T-helper 1 cell treated with Interleukin-12 subunit alpha and Interleukin-12 subunit beta and Interleukin-4 antibody, amounts not matched to agents 30 μg/mL and 1 μg/mL, for 36 hours (primary cell): ENCODE results near the gene TRIM38.
A peak's percentile ranks its signal among the peaks of the same experiment; 100 is the strongest.
"Not testable (repeated sequence)": the region's sequence is repeated elsewhere in the genome, so short reads cannot be mapped to it uniquely, and the experiment has no call there.

Source experiments
- H3K27ac Mint-ChIP-seq: one replicate; pipeline ENCODE4 v1.8.0; 2021; ENCODE audit warnings: mild to moderate bottlenecking, mixed read lengths
- H3K27me3 Mint-ChIP-seq: one replicate; pipeline ENCODE4 v1.8.0; 2021; ENCODE audit warnings: low read depth, mixed read lengths
- H3K36me3 Mint-ChIP-seq: one replicate; pipeline ENCODE4 v1.8.0; 2021; ENCODE audit warnings: low read depth, mixed read lengths
- H3K4me1 Mint-ChIP-seq: one replicate; pipeline ENCODE4 v1.8.0; 2021; ENCODE audit warnings: low read depth, mixed read lengths
- H3K4me3 Mint-ChIP-seq: one replicate; pipeline ENCODE4 v1.8.0; 2021; ENCODE audit warnings: mild to moderate bottlenecking, moderate library complexity, mixed read lengths
- H3K9me3 Mint-ChIP-seq: one replicate; pipeline ENCODE4 v1.8.0; 2021; ENCODE audit warnings: mixed read lengths

The TRIM38 gene

DNA sequence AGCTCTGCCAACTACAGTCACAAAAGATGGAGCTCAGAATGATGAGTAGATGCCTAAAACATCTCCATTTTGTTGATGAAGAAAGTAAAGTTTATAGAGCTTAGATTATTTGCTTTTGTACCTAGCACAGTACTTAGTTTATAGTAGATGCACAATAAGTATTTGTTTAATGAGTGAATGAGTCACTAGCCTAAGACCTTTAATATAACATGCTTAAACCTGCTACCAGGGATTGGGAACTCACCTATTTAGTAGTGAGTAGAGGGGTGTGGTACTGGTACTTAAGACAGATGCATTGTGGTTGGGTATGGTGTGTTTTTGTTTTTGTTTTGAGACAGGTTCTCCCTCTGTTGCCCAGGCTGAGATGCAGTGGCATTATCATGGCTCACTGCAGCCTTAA is 35.8 kb downstream of the TRIM38 start:
- H3K27me3 Mint-ChIP-seq, result no peaks in the 10 kb centered on the region
- H3K27ac Mint-ChIP-seq, result no peak overlapping the region
- peaks cover 6% of the 10 kb centered on the region for H3K36me3 Mint-ChIP-seq
- H3K4me1 Mint-ChIP-seq, result peaks cover 2% of the 10 kb centered on the region
- no peak overlapping the region for H3K4me3 Mint-ChIP-seq
- no peaks in the 10 kb centered on the region for H3K9me3 Mint-ChIP-seq

DNA sequence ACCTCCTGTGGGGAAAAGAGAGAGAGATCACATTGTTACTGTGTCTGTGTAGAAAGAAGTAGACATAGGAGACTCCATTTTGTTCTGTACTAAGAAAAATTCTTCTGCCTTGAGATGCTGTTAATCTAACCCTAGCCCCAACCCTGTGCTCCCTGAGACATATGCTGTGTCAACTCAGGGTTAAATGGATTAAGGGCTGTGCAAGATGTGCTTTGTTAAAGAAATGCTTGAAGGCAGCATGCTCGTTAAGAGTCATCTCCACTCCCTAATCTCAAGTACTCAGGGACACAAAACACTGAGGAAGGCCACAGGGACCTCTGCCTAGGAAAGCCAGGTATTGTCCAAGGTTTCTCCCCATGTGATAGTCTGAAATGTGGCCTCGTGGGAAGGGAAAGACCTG is 36.6 kb downstream of the TRIM38 start:
- not testable (repeated sequence) for H3K4me1 Mint-ChIP-seq, H3K9me3 Mint-ChIP-seq, H3K36me3 Mint-ChIP-seq, H3K27ac Mint-ChIP-seq, H3K27me3 Mint-ChIP-seq, H3K4me3 Mint-ChIP-seq

DNA sequence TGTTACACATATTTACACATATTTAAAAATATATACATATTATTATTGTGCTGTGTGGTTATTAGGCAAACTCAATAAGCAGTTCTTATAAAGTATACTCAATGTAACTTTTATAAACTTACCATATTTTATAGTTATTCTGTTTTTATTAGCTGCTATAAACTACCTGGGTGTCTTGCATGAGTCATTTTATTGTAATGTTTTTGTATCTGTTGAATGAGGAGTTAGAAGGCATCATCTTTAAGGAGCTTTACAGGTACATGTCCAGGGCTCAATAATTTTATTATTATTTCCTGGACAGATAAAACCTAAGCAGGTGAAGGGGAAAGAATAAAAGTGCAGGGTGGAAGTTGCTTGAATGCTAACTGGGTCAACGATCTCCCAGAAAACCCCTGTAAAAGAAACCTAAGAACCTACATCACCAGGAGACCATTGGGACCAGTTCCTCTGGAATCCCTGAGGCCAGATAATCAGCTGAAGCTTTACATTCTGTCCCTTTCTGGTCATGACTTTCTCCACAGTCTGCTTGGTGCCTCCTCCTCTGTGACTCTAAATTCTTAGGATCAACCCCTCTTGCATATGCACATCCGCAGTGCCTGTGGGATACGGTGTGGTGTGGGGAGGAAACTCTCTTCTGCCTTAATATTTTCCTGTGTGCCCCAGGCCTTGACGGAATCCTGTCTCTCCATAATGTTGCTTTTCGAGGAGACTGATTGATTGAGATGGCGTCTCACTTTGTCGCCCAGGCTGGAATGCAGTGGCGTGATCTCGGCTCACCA is 38.0 kb downstream of the TRIM38 start:
- Mint-ChIP-seq H3K27ac (no peak overlapping the region), H3K9me3 (no peaks in the 10 kb centered on the region), H3K4me1 (peaks cover 2% of the 10 kb centered on the region), H3K36me3 (peaks cover 6% of the 10 kb centered on the region), H3K4me3 (no peak overlapping the region), H3K27me3 (no peaks in the 10 kb centered on the region)

DNA sequence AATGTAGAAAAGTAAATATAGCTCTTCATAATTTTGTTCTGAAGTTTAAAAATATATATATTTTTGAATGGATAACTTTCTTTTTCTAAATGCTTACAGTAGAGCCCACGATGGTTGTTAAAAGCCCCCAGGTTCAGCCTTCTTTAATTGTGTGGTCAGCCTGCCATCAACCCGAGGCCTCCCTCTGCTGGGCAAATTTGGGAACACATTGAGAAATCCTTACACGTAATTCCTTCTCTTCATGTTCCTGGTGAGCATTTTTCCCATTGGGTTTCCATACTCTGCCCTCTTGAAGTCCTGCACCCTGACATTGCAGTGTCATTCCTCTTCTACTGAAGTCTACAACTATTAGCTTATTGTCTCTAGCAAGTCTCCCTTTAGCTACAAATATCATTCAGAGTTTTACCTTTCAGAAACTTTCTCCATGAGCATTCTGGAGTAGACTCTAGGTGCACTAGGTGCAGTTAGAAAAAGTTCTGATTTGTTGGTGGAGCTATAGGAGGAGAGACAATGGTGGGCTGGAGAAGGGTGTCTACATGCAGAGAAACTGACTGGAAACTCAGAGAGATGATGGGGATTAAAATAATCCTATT is 40.6 kb downstream of the TRIM38 start:
- H3K27ac Mint-ChIP-seq, result no peak overlapping the region
- no peak overlapping the region for H3K4me3 Mint-ChIP-seq
- peaks cover 8% of the 10 kb centered on the region for H3K4me1 Mint-ChIP-seq
- peaks cover 2% of the 10 kb centered on the region for H3K36me3 Mint-ChIP-seq
- no peaks in the 10 kb centered on the region for H3K27me3 Mint-ChIP-seq
- no peaks in the 10 kb centered on the region for H3K9me3 Mint-ChIP-seq

DNA sequence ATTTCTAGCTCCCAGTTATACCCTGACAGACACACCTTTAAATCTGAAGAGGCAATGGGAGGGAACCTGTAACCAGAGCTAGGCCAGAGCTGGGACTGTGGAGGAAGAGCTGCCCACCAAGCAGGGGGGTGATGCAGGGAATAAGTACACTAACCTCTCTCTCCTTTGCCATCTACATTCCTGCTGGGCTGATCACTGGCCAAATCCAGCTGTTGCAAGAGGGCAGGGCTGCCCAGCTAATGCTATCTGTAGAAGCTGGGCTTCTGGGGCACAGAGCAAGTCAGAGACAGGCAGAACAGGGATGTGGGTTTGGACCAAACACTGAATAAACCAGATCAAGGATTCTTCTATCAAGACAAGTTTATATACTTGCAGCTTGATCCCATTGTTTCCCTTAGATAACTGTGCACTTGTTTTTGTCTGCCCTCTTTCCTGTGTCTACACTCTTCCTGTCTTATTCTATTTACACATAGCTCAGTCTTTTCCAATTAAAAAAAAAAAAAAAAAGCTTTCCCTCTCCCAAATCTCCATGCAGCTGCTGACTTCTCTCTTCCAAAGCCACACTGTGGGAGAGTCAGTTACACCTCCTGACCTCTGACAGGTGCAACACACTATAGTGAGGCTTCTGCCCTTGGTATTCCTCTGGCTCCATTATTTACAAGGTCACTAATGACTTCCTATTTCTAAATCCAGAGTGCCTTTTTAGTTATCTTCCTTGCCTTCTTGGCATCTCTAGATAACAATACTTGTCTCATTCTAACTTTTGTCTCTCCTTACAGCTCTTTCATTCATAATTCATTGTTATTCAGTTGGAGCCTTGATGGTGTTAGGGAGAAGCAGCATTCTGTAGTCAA is 43.7 kb downstream of the TRIM38 start:
- no peaks in the 10 kb centered on the region for H3K9me3 Mint-ChIP-seq
- H3K4me3 Mint-ChIP-seq, result no peak overlapping the region
- peaks cover under 1% of the 10 kb centered on the region for H3K36me3 Mint-ChIP-seq
- no peaks in the 10 kb centered on the region for H3K27me3 Mint-ChIP-seq
- H3K27ac Mint-ChIP-seq, result peak overlapping the region; percentile 61
- H3K4me1 Mint-ChIP-seq, result peaks cover 8% of the 10 kb centered on the region

DNA sequence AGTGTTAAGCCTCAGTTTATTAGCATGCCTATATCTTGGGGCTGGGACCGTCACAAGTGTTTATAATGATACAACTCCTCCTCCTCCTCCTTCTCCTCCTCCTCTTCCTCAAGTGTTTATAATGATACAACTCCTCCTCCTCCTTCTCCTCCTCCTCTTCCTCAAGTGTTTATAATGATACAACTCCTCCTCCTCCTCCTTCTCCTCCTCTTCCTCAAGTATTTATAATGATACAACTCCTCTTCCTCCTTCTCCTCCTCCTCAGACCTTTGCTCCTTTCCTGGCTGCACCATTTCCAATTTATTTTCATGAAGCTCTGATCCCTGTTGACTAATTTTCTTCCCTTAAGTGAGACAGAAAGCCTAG is 44.3 kb downstream of the TRIM38 start:
- not testable (repeated sequence) for H3K27me3 Mint-ChIP-seq, H3K4me1 Mint-ChIP-seq, H3K27ac Mint-ChIP-seq, H3K4me3 Mint-ChIP-seq, H3K9me3 Mint-ChIP-seq, H3K36me3 Mint-ChIP-seq

DNA sequence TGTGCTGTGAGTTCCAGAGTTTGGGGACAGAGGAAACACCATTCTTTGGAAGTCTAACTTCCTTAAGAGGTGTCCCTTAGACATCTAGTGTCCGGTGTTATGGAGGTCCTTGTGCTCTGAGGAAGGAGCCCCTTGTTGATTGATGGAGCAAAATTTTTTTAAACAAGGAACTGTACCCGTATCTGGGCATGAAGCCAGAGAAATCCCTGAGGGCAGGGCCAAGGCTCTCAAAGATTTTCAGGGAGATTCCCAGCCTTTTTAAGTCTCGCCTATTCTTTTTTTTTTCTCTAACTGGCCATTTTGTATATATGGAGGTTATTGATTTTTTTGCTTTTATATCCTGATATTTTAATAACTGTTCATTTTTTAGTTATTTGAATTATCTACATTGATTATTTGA is 45.9 kb downstream of the TRIM38 start:
- H3K27me3 Mint-ChIP-seq, result no peaks in the 10 kb centered on the region
- H3K4me1 Mint-ChIP-seq, result peaks cover 8% of the 10 kb centered on the region
- H3K4me3 Mint-ChIP-seq, result no peak overlapping the region
- no peaks in the 10 kb centered on the region for H3K9me3 Mint-ChIP-seq
- H3K27ac Mint-ChIP-seq, result no peak overlapping the region
- H3K36me3 Mint-ChIP-seq, result no peaks in the 10 kb centered on the region

DNA sequence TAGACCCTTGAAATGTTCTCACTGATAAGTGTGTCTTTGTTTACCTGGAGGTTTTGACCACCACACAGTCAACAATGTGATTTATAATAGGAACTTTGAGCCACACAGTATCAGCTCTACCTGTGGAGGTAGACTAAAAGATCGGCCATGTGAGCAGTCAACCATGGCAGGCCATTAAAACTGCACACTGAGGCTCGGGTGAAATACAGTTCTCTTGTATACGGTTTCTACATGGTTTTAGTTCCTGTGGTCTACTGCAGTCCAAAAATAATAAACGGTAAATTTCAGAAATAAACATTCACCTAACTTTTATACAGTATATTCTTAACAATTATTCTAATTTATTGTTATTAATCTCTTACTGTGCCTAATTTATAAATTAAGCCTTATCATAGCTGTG is 47.2 kb downstream of the TRIM38 start:
- no peaks in the 10 kb centered on the region for H3K9me3 Mint-ChIP-seq
- no peaks in the 10 kb centered on the region for H3K36me3 Mint-ChIP-seq
- no peak overlapping the region for H3K4me3 Mint-ChIP-seq
- H3K4me1 Mint-ChIP-seq, result peaks cover 8% of the 10 kb centered on the region
- H3K27ac Mint-ChIP-seq, result no peak overlapping the region
- H3K27me3 Mint-ChIP-seq, result no peaks in the 10 kb centered on the region

DNA sequence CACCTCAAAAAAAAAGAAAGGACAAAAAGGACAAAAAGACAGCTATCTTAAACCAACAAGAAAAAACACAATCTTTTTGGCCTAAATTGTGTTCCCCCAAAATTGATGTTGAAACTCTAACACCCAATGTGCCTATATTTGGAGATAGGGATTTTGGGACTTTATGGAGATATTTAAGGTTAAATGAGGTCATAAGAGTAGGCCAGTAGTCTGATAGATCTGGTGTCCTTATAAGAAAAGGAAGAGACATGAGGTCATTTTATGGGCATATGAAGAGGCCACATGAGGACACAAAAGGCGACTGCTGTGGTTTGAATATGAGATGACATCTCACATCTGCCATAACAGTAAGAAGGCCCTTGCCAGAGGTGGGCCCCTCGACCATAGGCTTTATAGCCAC is 49.5 kb downstream of the TRIM38 start:
- Mint-ChIP-seq H3K4me1 (no peaks in the 10 kb centered on the region), H3K36me3 (no peaks in the 10 kb centered on the region), H3K9me3 (no peaks in the 10 kb centered on the region), H3K27me3 (no peaks in the 10 kb centered on the region), H3K4me3 (no peak overlapping the region), H3K27ac (no peak overlapping the region)

DNA sequence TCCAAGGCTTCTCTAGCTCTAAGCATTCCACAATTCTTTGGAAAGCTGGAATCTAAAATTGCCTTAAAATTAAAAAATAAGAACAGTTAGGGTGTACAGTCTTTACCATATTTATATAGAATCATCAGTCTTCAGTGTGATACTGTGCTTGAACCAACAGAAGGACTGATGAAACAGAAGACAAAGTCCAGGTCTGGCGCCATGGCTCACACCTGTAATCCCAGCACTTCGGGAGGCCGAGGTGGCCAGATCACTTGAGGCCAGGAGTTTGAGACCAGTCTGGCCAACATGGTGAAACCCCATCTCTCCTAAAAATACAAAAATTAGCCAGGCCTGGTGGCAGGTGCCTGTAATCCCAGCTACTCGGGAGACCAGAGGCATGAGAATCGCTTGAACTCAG is 51.8 kb downstream of the TRIM38 start:
- not testable (repeated sequence) for H3K27me3 Mint-ChIP-seq, H3K4me1 Mint-ChIP-seq, H3K27ac Mint-ChIP-seq, H3K36me3 Mint-ChIP-seq, H3K4me3 Mint-ChIP-seq, H3K9me3 Mint-ChIP-seq

DNA sequence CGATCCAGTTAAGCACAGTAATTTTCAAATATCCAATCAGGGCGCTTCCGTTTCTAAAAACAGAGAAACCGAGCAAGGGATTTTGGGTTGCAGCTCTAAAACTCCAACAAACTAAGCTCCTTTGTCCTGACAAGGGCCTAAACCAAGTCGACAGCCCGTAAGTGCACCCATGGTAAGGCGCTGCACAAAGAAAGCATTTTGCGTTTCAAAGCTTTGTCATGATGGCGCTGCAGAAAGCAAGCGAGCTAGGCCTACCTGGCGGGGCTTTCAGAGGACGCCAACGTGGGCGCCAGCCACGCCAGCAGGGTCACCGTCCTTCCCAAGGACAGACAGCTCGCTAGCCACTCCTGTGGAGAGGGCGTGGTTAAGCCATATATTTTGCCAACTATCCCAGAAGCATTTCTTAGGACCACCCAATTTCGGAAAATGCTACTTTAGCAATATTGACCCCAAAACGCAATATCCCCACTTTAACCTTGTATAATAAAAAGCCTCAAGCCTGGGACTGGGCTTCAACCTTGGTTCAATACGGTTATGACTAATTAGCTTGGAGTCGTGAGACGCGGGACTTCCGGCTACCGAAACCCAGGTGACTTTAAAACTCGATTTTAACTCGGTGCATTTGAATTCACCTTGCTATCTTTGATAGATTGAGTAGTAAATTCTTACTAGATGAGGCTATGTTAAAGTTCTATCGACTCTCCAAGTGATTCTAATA is 53.8 kb downstream of the TRIM38 start:
- Mint-ChIP-seq H3K36me3 (peaks cover 7% of the 10 kb centered on the region), H3K4me1 (peaks cover 21% of the 10 kb centered on the region), H3K9me3 (peaks cover 6% of the 10 kb centered on the region), H3K27ac (peak overlapping the region; percentile 90), H3K27me3 (no peaks in the 10 kb centered on the region), H3K4me3 (no peak overlapping the region)

DNA sequence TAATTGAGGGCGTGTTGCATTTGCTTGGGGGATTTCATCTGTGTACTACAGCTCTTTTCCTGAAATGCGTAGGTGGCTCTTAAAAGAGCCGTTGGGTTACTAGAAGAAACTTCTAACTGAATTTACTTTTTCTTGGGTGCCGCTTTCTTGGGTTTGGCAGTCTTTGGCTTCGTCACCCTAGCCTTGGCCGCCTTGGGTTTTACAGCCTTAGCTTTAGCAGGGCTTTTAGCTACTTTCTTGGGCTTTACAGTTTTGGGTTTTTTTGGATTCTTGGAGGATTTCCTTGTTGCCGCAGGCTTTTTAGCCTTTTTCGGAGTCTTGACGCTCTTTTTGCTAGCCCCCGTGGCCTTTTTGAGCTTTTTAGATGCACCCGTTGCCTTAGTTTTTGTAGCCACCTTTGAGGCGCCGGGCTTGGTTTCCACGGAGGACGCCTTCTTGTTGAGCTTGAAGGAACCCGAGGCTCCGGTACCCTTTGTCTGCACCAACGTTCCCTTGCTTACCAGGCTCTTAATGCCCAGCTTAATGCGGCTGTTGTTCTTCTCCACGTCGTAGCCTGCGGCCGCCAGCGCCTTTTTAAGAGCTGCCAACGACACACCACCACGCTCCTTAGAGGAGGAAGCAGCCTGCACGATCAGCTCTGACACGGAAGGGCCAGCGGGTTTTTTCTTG is 54.5 kb downstream of the TRIM38 start:
- Mint-ChIP-seq H3K9me3 (peaks cover 6% of the 10 kb centered on the region), H3K27me3 (no peaks in the 10 kb centered on the region), H3K4me1 (peaks cover 28% of the 10 kb centered on the region), H3K4me3 (peak overlapping the region; percentile 72), H3K36me3 (peaks cover 7% of the 10 kb centered on the region), H3K27ac (peak overlapping the region; percentile 90)

DNA sequence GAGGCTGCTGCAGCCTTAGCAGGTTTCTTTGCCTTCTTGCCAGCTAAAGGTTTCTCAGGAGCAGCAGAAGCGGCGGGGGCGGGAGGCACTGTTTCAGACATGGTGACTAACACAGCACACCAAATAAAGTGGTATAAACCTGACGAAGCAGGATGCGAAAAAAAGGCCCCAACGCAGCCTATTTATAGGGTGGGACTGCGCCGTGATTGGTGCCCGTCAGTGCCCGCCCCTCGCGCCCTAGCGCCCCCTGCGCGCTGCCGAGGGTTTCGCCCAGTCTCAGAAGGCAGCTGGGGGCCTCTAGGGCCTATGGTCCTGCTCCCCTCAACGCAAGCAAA is 55.0 kb downstream of the TRIM38 start:
- Mint-ChIP-seq H3K36me3 (peaks cover 7% of the 10 kb centered on the region), H3K4me1 (peaks cover 32% of the 10 kb centered on the region), H3K9me3 (peaks cover 6% of the 10 kb centered on the region), H3K4me3 (peak overlapping the region; percentile 72), H3K27me3 (no peaks in the 10 kb centered on the region), H3K27ac (peak overlapping the region; percentile 90)

DNA sequence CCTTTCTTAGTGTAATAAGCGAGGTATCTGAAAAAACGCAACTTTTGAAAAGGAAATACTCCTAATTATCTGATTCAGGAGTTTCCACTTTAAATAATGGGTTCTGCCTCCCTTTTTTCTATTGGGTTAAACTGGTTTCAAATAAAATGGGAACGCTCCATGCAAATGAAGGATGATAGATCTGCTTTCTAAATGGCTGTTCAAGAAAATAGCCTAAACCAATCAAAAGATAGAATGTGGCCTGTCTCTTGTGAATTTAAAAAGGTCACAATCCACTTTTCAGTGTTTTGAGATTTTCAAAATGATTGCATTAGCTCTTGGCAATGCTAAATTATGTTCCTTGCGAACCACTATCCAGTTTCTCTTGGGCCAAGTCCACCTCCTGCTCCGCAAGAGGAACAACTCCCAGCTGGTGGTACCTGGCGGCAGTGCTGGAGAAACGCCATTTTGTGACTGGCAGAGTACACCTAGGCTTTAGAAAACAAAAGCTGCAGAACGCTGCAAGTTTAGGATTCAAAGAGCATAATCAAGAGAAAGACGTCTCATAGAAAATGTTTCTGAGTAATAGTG is 56.7 kb downstream of the TRIM38 start:
- Mint-ChIP-seq H3K4me3 (peak overlapping the region; percentile 99), H3K27ac (peak overlapping the region; percentile 100), H3K9me3 (peaks cover 6% of the 10 kb centered on the region), H3K27me3 (no peaks in the 10 kb centered on the region), H3K36me3 (peaks cover 7% of the 10 kb centered on the region), H3K4me1 (peaks cover 46% of the 10 kb centered on the region)
